ENCODE data around the gene SLC35F3.

Gene SLC35F3

GRCh38 chr1:234123867-234124266, 219.4 kb downstream of the SLC35F3 start:
- H3K27me3 Mint-ChIP-seq = peaks cover 25% of the 10 kb centered on the region
- H3K27ac Mint-ChIP-seq = no peak overlapping the region
- no peaks in the 10 kb centered on the region for H3K9me3 Mint-ChIP-seq
- H3K36me3 Mint-ChIP-seq (ENCODE audit: low read depth) = no peaks in the 10 kb centered on the region
- H3K4me1 Mint-ChIP-seq (ENCODE audit: low read depth) = peaks cover 5% of the 10 kb centered on the region
- intact Hi-C loops (cut with micrococcal nuclease) = no loop called here
- no peak overlapping the region for H3K4me3 Mint-ChIP-seq

DNA sequence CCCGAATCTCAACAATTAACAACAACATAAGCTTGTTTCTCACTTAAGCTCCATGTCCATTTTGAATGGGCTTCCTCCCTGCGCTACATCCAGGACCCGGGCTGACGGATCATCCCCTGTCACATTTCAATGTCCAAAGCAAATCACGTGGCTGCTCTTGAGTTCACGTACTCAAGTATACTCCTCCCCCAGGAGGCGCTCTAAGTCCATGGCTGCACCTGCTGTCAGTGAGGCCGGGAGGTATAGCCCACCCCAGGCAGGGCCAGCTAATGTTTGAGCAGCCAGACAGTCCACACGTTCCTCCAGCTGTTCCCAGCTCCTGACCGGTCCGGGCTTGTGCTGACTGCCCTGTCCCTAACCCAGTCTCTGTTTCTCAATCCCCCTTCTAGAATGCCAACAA, 220.8 kb downstream of the SLC35F3 start:
- intact Hi-C loops (cut with micrococcal nuclease) = no loop called here
- peaks cover 5% of the 10 kb centered on the region for H3K4me1 Mint-ChIP-seq (ENCODE audit: low read depth)
- H3K27ac Mint-ChIP-seq = no peak overlapping the region
- H3K27me3 Mint-ChIP-seq = peaks cover 25% of the 10 kb centered on the region
- no peak overlapping the region for H3K4me3 Mint-ChIP-seq
- no peaks in the 10 kb centered on the region for H3K36me3 Mint-ChIP-seq (ENCODE audit: low read depth)
- no peaks in the 10 kb centered on the region for H3K9me3 Mint-ChIP-seq

GRCh38 chr1:234125714-234126113, 221.2 kb downstream of the SLC35F3 start:
- peaks cover 24% of the 10 kb centered on the region for H3K27me3 Mint-ChIP-seq
- H3K9me3 Mint-ChIP-seq = no peaks in the 10 kb centered on the region

DNA sequence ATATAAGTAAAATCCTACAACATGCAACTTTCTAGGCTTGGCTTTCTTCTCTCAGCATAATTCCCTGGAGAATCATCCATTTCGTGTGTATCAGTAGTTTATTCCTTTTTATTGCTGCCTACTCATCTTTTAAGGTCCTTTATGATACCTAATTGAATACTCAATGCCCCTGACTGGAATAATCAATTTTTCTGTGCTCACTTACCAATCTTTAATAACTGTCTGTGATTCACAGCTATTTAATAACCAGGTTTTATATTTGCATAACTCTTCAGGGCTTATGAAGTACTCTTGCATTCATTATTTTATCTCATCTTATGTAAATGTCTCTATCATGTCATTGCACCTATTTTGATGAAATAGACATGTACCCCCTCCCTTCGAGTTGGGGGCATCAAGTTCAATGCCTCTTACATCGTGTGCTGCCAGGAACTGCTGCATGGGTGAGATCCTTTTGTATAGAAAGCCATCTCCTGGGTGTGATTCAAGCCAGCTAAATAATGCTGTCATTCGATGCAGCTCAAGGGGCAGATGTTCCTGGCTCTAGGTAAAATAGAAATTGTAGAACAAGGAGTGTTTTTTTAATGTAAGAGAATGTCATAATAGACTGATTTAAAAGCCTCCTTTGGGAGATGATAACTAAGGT, 222.7 kb downstream of the SLC35F3 start:
- H3K36me3 Mint-ChIP-seq (ENCODE audit: low read depth) = no peaks in the 10 kb centered on the region
- intact Hi-C loops (cut with micrococcal nuclease) = no loop called here
- no peak overlapping the region for H3K27ac Mint-ChIP-seq
- peaks cover 30% of the 10 kb centered on the region for H3K27me3 Mint-ChIP-seq
- peaks cover 5% of the 10 kb centered on the region for H3K4me1 Mint-ChIP-seq (ENCODE audit: low read depth)
- no peaks in the 10 kb centered on the region for H3K9me3 Mint-ChIP-seq
- H3K4me3 Mint-ChIP-seq = no peak overlapping the region

More at GRCh38 chr1:234125714-234126113, 221.2 kb downstream of the SLC35F3 start:
- intact Hi-C loops (cut with micrococcal nuclease) = no loop called here
- Mint-ChIP-seq H3K4me3 (no peak overlapping the region), H3K27ac (no peak overlapping the region), H3K4me1 (ENCODE audit: low read depth) (peaks cover 5% of the 10 kb centered on the region), H3K36me3 (ENCODE audit: low read depth) (no peaks in the 10 kb centered on the region)

DNA sequence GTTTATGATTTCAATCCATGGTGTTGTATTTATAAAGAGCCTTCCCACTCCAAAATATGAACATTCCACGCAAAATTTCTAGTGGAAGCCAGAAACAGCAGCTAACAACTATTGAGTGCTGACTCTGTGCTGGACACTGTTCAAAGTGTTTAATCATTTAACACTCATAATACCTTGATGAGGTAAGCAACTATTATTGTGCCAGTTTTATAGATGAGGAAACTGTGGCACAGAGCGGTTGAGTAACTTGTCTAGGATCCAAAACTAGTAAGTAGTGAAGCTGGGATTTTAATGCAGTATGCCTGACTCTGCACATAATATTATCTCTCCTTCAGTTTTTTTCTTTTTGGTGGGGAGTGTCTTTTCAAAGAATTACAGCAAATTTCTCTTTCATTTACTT, 228.3 kb downstream of the SLC35F3 start:
- Mint-ChIP-seq H3K4me1 (ENCODE audit: low read depth) (no peaks in the 10 kb centered on the region), H3K36me3 (ENCODE audit: low read depth) (no peaks in the 10 kb centered on the region), H3K4me3 (no peak overlapping the region), H3K27me3 (peaks cover 13% of the 10 kb centered on the region), H3K27ac (no peak overlapping the region), H3K9me3 (no peaks in the 10 kb centered on the region)
- intact Hi-C loops (cut with micrococcal nuclease) = no loop called here

GRCh38 chr1:234134878-234135277, 230.4 kb downstream of the SLC35F3 start:
- Mint-ChIP-seq H3K4me3 (no peak overlapping the region), H3K36me3 (ENCODE audit: low read depth) (no peaks in the 10 kb centered on the region), H3K27me3 (peaks cover 13% of the 10 kb centered on the region), H3K9me3 (no peaks in the 10 kb centered on the region), H3K27ac (no peak overlapping the region), H3K4me1 (ENCODE audit: low read depth) (no peaks in the 10 kb centered on the region)
- intact Hi-C loops (cut with micrococcal nuclease) = no loop called here

- no peaks in the 10 kb centered on the region for H3K9me3 Mint-ChIP-seq
- intact Hi-C loops (cut with micrococcal nuclease) = no loop called here
- no peak overlapping the region for H3K27ac Mint-ChIP-seq
- H3K4me3 Mint-ChIP-seq = no peak overlapping the region
- no peaks in the 10 kb centered on the region for H3K4me1 Mint-ChIP-seq (ENCODE audit: low read depth)
- H3K27me3 Mint-ChIP-seq = peaks cover 13% of the 10 kb centered on the region
- H3K36me3 Mint-ChIP-seq (ENCODE audit: low read depth) = no peaks in the 10 kb centered on the region
Observed at GRCh38 chr1:234135501-234135900, 231.0 kb downstream of the SLC35F3 start.

DNA sequence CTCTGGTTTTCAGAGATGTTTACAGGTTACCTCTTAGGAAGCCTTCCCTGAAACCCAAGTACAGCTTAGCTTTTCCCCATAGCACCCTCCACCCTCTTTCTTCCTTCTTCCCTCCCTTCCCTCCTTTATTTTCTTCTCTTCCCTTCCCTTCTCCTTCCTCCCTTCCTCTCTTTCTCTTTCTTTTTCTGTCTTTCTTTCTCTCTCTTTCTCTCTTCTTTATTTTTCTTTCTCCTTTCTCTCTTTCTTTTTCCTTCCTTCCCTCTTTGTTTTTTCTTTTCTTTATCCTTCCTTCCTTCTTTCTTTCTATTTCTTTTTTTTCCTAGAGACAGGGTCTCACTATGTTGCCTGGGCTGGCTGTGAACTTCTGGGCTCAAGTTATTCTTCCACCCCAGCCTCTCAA, 231.6 kb downstream of the SLC35F3 start:
- H3K4me1 Mint-ChIP-seq (ENCODE audit: low read depth) = no peaks in the 10 kb centered on the region
- intact Hi-C loops (cut with micrococcal nuclease) = no loop called here

DNA sequence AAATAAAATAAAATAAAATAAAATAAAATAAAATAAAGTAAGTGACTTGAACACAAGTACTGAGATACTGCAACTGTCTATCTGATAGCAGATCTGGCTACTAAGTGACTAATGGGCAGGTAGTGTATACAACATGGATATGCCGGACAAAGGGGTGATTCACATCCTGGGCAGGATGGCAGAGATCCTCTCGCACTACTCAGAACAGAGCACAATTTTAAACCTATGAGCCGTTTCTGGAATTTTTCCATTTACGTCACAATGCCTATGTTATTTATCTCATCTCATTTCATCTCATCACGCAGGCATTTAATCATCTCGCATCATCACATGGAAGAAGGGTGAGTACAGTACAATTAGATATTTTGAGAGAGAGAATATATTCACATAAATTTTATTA, 235.5 kb downstream of the SLC35F3 start:
- H3K36me3 Mint-ChIP-seq (ENCODE audit: low read depth) = no peaks in the 10 kb centered on the region
- H3K4me3 Mint-ChIP-seq = no peak overlapping the region
- H3K9me3 Mint-ChIP-seq = no peaks in the 10 kb centered on the region
- no peaks in the 10 kb centered on the region for H3K4me1 Mint-ChIP-seq (ENCODE audit: low read depth)
- H3K27me3 Mint-ChIP-seq = peaks cover 20% of the 10 kb centered on the region
- intact Hi-C loops (cut with micrococcal nuclease) = no loop called here
- H3K27ac Mint-ChIP-seq = no peak overlapping the region

More for the DNA sequence above, 231.6 kb downstream of the SLC35F3 start:
- H3K4me3 Mint-ChIP-seq = no peak overlapping the region
- peaks cover 13% of the 10 kb centered on the region for H3K27me3 Mint-ChIP-seq
- no peaks in the 10 kb centered on the region for H3K36me3 Mint-ChIP-seq (ENCODE audit: low read depth)
- no peaks in the 10 kb centered on the region for H3K9me3 Mint-ChIP-seq
- H3K27ac Mint-ChIP-seq = no peak overlapping the region

GRCh38 chr1:234140388-234140787, 235.9 kb downstream of the SLC35F3 start:
- Mint-ChIP-seq H3K36me3 (ENCODE audit: low read depth) (no peaks in the 10 kb centered on the region), H3K4me3 (no peak overlapping the region), H3K9me3 (no peaks in the 10 kb centered on the region), H3K27me3 (peaks cover 22% of the 10 kb centered on the region), H3K4me1 (ENCODE audit: low read depth) (no peaks in the 10 kb centered on the region), H3K27ac (no peak overlapping the region)
- intact Hi-C loops (cut with micrococcal nuclease) = no loop called here

DNA sequence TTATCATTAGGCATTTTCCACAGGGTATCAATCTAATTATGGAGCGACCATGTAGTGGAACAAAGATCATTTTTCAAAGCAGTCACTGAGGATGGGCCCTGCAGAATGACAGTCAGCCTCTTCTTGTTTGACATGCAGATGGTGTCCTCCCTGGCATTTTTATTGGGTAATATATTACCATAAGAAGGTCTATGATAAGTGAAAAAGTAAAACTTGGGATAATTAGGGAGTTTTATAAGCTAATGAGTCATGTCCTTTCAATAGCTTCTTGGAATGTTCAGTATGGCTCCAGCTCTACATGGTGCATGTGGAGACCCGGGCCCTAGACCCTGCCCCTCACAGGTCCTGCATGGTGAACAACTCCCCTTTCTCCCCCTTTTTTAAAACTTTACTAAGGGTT, 236.5 kb downstream of the SLC35F3 start:
- H3K4me1 Mint-ChIP-seq (ENCODE audit: low read depth) = no peaks in the 10 kb centered on the region
- no peak overlapping the region for H3K4me3 Mint-ChIP-seq
- peaks cover 22% of the 10 kb centered on the region for H3K27me3 Mint-ChIP-seq
- no peaks in the 10 kb centered on the region for H3K36me3 Mint-ChIP-seq (ENCODE audit: low read depth)
- intact Hi-C loops (cut with micrococcal nuclease) = no loop called here
- H3K9me3 Mint-ChIP-seq = no peaks in the 10 kb centered on the region
- no peak overlapping the region for H3K27ac Mint-ChIP-seq

- Mint-ChIP-seq H3K36me3 (ENCODE audit: low read depth) (no peaks in the 10 kb centered on the region), H3K27me3 (peaks cover 28% of the 10 kb centered on the region), H3K27ac (no peak overlapping the region), H3K9me3 (no peaks in the 10 kb centered on the region), H3K4me3 (no peak overlapping the region), H3K4me1 (ENCODE audit: low read depth) (no peaks in the 10 kb centered on the region)
- intact Hi-C loops (cut with micrococcal nuclease) = no loop called here
Observed at GRCh38 chr1:234143681-234144080, 239.2 kb downstream of the SLC35F3 start.

DNA sequence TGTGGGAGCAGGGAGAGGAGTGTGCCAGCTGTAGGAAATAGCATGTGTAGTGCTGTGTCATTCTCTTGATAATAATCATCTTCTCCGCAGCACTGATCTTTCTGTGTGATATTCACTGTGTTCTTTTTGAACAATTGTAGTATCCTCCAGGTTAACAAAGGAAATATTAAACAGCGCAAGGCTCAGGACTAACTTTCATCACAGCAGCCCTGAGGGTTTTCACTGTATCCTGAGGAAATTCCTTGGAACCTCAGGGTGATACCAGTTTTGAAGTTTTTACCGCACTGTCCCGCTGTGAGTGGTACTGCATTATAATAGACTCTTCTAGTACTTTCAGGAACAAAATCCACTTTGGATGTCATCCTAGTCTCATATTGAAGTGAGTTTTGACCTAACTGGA, 240.4 kb downstream of the SLC35F3 start:
- no peak overlapping the region for H3K4me3 Mint-ChIP-seq
- H3K36me3 Mint-ChIP-seq (ENCODE audit: low read depth) = no peaks in the 10 kb centered on the region
- peaks cover 31% of the 10 kb centered on the region for H3K27me3 Mint-ChIP-seq
- H3K27ac Mint-ChIP-seq = no peak overlapping the region
- intact Hi-C loops (cut with micrococcal nuclease) = no loop called here
- H3K4me1 Mint-ChIP-seq (ENCODE audit: low read depth) = no peaks in the 10 kb centered on the region
- no peaks in the 10 kb centered on the region for H3K9me3 Mint-ChIP-seq

DNA sequence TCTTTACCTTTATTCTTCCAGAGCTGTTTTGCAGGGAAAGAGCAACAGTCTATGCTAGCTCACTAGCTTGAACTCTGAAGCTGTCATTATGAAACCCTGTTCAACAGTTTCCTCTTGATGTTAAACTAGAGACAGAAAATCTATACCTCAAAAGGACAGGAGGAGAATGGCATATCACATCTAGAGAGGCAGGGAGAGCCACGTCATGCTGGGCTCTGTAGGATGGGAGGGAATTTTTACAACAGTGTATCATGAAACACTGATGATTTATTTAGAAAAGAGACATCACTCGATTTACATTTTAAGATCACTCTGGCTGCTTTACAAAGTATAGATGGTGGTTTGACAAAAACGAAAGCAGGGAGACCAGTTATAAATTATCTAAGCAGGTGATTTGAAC, 243.9 kb downstream of the SLC35F3 start:
- Mint-ChIP-seq H3K4me3 (no peak overlapping the region), H3K36me3 (ENCODE audit: low read depth) (no peaks in the 10 kb centered on the region), H3K27me3 (peaks cover 28% of the 10 kb centered on the region), H3K27ac (no peak overlapping the region), H3K9me3 (no peaks in the 10 kb centered on the region), H3K4me1 (ENCODE audit: low read depth) (no peaks in the 10 kb centered on the region)
- intact Hi-C loops (cut with micrococcal nuclease) = no loop called here

- no peak overlapping the region for H3K27ac Mint-ChIP-seq
- H3K27me3 Mint-ChIP-seq = peaks cover 27% of the 10 kb centered on the region
- intact Hi-C loops (cut with micrococcal nuclease) = no loop called here
- no peak overlapping the region for H3K4me3 Mint-ChIP-seq
- no peaks in the 10 kb centered on the region for H3K36me3 Mint-ChIP-seq (ENCODE audit: low read depth)
- H3K4me1 Mint-ChIP-seq (ENCODE audit: low read depth) = no peaks in the 10 kb centered on the region
- H3K9me3 Mint-ChIP-seq = no peaks in the 10 kb centered on the region
Observed at GRCh38 chr1:234148816-234149215, 244.3 kb downstream of the SLC35F3 start.

Data from dendritic cell treated with granulocyte-macrophage colony-stimulating factor and Interleukin-4, amounts not matched to agents 40 ng/mL and 50 ng/mL, for 4 days (primary cell).